ENCODE measurements around the gene KLF2.

DNA sequence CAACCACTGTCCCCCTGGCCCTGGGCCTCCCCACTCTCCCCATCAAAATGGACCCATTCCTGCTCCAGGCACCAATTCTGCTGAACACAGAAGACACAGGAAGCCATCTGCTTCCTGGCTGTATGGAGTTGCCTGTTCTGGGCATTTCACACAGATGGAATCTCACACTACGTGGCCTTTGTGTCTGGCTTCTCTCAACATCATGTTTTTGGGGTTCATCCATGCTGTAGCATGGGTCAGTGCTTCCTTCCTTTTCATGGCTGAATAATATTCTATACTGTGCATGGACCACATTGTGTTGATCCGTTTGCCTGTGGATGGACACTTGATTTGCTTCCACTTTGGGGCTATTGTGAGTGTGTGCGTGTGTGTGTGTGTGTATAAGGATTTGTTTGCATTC, 15.0 kb upstream of the KLF2 start:
- TF ChIP-seq, protein P1, sequence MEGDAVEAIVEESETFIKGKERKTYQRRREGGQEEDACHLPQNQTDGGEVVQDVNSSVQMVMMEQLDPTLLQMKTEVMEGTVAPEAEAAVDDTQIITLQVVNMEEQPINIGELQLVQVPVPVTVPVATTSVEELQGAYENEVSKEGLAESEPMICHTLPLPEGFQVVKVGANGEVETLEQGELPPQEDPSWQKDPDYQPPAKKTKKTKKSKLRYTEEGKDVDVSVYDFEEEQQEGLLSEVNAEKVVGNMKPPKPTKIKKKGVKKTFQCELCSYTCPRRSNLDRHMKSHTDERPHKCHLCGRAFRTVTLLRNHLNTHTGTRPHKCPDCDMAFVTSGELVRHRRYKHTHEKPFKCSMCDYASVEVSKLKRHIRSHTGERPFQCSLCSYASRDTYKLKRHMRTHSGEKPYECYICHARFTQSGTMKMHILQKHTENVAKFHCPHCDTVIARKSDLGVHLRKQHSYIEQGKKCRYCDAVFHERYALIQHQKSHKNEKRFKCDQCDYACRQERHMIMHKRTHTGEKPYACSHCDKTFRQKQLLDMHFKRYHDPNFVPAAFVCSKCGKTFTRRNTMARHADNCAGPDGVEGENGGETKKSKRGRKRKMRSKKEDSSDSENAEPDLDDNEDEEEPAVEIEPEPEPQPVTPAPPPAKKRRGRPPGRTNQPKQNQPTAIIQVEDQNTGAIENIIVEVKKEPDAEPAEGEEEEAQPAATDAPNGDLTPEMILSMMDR (IDR thresholded peaks at IDR 0.05) = no peak
- no peak for TF ChIP-seq POLR2AphosphoS5 (IDR thresholded peaks at IDR 0.05)
- TF ChIP-seq POLR2A (IDR thresholded peaks at IDR 0.05) = no peak
